HG02970 (cell line): ENCODE data around the gene CAVIN3.
"Not testable (repeated sequence)": the region's sequence is repeated elsewhere in the genome, so short reads cannot be mapped to it uniquely, and the experiment has no call there.

Source experiments
- ATAC-seq: cut with Tn5 transposase; IDR thresholded peaks from one replicate; pipeline ENCODE4 v1.9.1; 2021; ENCODE audit warnings: mild to moderate bottlenecking, moderate library complexity, moderate number of reproducible peaks; ENCODE audit not compliant: unreplicated experiment, low FRiP score

Gene CAVIN3

GRCh38 chr11:6326985-6327384 lies 6.7 kb upstream of the CAVIN3 start:
- no peak for ATAC-seq

- ATAC-seq, result no peak
These were observed 6.0 kb upstream of the CAVIN3 start for GRCh38 chr11:6326303-6326702.

GRCh38 chr11:6323291-6323905 lies 3.1 kb upstream of the CAVIN3 start:
- no peak for ATAC-seq

GRCh38 chr11:6321961-6322362 lies 1.7 kb upstream of the CAVIN3 start:
- ATAC-seq, result no peak

GRCh38 chr11:6321356-6321755 lies 1.1 kb upstream of the CAVIN3 start:
- no peak for ATAC-seq

GRCh38 chr11:6319704-6320410 lies 444 bp downstream of the CAVIN3 start:
- no peak for ATAC-seq

GRCh38 chr11:6319001-6319703 lies 1.1 kb downstream of the CAVIN3 start:
- no peak for ATAC-seq

GRCh38 chr11:6318204-6318603 lies 2.1 kb downstream of the CAVIN3 start:
- ATAC-seq, result no peak

GRCh38 chr11:6315811-6316425 lies 4.4 kb downstream of the CAVIN3 start:
- ATAC-seq, result no peak

GRCh38 chr11:6312106-6312505 lies 8.2 kb downstream of the CAVIN3 start:
- no peak for ATAC-seq

- ATAC-seq, result no peak
These were observed 12.4 kb downstream of the CAVIN3 start for GRCh38 chr11:6307876-6308275.

GRCh38 chr11:6305297-6305696 lies 15.0 kb downstream of the CAVIN3 start:
- ATAC-seq, result no peak

- ATAC-seq, result no peak
These were observed 16.6 kb downstream of the CAVIN3 start for GRCh38 chr11:6303661-6304060.

- no peak for ATAC-seq
These were observed 19.2 kb downstream of the CAVIN3 start for GRCh38 chr11:6301096-6301495.

- no peak for ATAC-seq
These were observed 20.0 kb downstream of the CAVIN3 start for GRCh38 chr11:6300325-6300724.

GRCh38 chr11:6298605-6299004 lies 21.7 kb downstream of the CAVIN3 start:
- no peak for ATAC-seq

GRCh38 chr11:6297831-6298230 lies 22.5 kb downstream of the CAVIN3 start:
- no peak for ATAC-seq

GRCh38 chr11:6285019-6285418 lies 35.3 kb downstream of the CAVIN3 start:
- ATAC-seq, result no peak

GRCh38 chr11:6284250-6284649 lies 36.1 kb downstream of the CAVIN3 start:
- ATAC-seq, result no peak

- no peak for ATAC-seq
These were observed 36.8 kb downstream of the CAVIN3 start for GRCh38 chr11:6283453-6284023.

GRCh38 chr11:6280809-6281208 lies 39.5 kb downstream of the CAVIN3 start:
- not testable (repeated sequence) for ATAC-seq
